Smooth muscle cell (in vitro differentiated cells): ENCODE measurements around the gene NBL1. TPM values are rescaled to one million over a fixed set of nuclear protein-coding genes. Genes with fewer than 3 reads are reported as not detected.

Experiments
- DNase-seq: peaks from one replicate; lab custom pipeline; 2025; ENCODE audit not compliant: unreplicated experiment; lab: John Stamatoyannopoulos, UW
- H2AFZ ChIP-seq: fragments of 200-600 bp; sonication (generic); 2 replicates; pipeline ENCODE4 v1.6.0; 2016; ENCODE audit warnings: antibody characterized with exemption, low read depth, mild to moderate bottlenecking
- H3F3A ChIP-seq: fragments of 200-600 bp; sonication (generic); 2 replicates; pipeline ENCODE4 v1.6.0; 2017; ENCODE audit warnings: antibody characterized with exemption, low read depth
- H3K27ac ChIP-seq: fragments of 200-600 bp; sonication (generic); 2 replicates; pipeline ENCODE4 v1.5.1; 2016; ENCODE audit warnings: low read depth, mild to moderate bottlenecking
- H3K27me3 ChIP-seq: fragments of 200-600 bp; sonication (generic); 2 replicates; pipeline ENCODE4 v1.6.1; 2016; ENCODE audit warnings: low read depth, mild to moderate bottlenecking
- H3K36me3 ChIP-seq: fragments of 200-600 bp; sonication (generic); 2 replicates; pipeline ENCODE4 v1.5.1; 2016; ENCODE audit warnings: low read depth
- H3K4me1 ChIP-seq: fragments of 200-600 bp; sonication (generic); 2 replicates; pipeline ENCODE4 v1.5.1; 2016; ENCODE audit warnings: low read depth
- H3K4me2 ChIP-seq: fragments of 200-600 bp; sonication (generic); 2 replicates; pipeline ENCODE4 v1.6.0; 2016; ENCODE audit warnings: mild to moderate bottlenecking
- H3K4me3 ChIP-seq: fragments of 200-600 bp; sonication (generic); 2 replicates; pipeline ENCODE4 v1.5.1; 2016; ENCODE audit warnings: mild to moderate bottlenecking
- H3K79me2 ChIP-seq: fragments of 200-600 bp; sonication (generic); 2 replicates; pipeline ENCODE4 v1.6.0; 2016; ENCODE audit warnings: low read depth, mild to moderate bottlenecking
- H3K9ac ChIP-seq: fragments of 200-600 bp; sonication (generic); 2 replicates; pipeline ENCODE4 v1.6.0; 2016; ENCODE audit warnings: low read depth
- H3K9me3 ChIP-seq: fragments of 200-600 bp; sonication (generic); replicated peaks from 2 replicates; pipeline ENCODE4 v1.5.1; 2016; ENCODE audit warnings: low read depth
- H4K20me1 ChIP-seq: fragments of 200-600 bp; sonication (generic); 2 replicates; pipeline ENCODE4 v1.6.0; 2016; ENCODE audit warnings: low read depth
- CTCF ChIP-seq: fragments of 200-600 bp; sonication (generic); IDR thresholded peaks from 2 replicates; pipeline ENCODE4 v1.5.1; 2017; ENCODE audit warnings: borderline replicate concordance, mild to moderate bottlenecking, antibody characterized with exemption; ENCODE audit not compliant: insufficient read depth, poor library complexity, severe bottlenecking
- WGBS: methylation state at CpG from one replicate; pipeline ENCODE4 v1.1.7; 2016; ENCODE audit warnings: low lambda C conversion rate; 5-methylcytosine and 5-hydroxymethylcytosine counted together
- polyA plus RNA-seq: library from polyadenylated mRNA; unstranded; fragments of >200 nt; fragmentation: Nextera tagmentation; extraction: Ambion mirVana; gene quantifications from 2 replicates; pipeline ENCODE4 v1.2.1, GENCODE V29; 2016
- total RNA-seq: library from RNA; depleted of rRNA; stranded (reverse); fragments of >200 nt; gene quantifications from 2 replicates; pipeline ENCODE4 v1.2.3, GENCODE V29; 2014

Gene NBL1
- total and polyA plus RNA-seq, 2 experiments from 2014 or later: 9.4 to 35.9 TPM

- Histone ChIP-seq H3F3A (no peaks in the 10 kb centered on the region), H3K27me3 (no peaks in the 10 kb centered on the region), H3K79me2 (no peaks in the 10 kb centered on the region), H3K36me3 (no peaks in the 10 kb centered on the region), H3K4me3 (no peak overlapping the region), H2AFZ (no peak overlapping the region), H3K27ac (no peak overlapping the region), H4K20me1 (no peaks in the 10 kb centered on the region), H3K9ac (no peak overlapping the region), H3K4me2 (no peak overlapping the region), H3K4me1 (no peaks in the 10 kb centered on the region), H3K9me3 (no peaks in the 10 kb centered on the region)
- DNase-seq: no peak
- 92% methylated on average over 19 of the region's 19 CpGs for WGBS
- TF ChIP-seq CTCF: no peak
These were observed 44.1 kb downstream of the NBL1 start for GRCh38 chr1:19688041-19688842.

DNA sequence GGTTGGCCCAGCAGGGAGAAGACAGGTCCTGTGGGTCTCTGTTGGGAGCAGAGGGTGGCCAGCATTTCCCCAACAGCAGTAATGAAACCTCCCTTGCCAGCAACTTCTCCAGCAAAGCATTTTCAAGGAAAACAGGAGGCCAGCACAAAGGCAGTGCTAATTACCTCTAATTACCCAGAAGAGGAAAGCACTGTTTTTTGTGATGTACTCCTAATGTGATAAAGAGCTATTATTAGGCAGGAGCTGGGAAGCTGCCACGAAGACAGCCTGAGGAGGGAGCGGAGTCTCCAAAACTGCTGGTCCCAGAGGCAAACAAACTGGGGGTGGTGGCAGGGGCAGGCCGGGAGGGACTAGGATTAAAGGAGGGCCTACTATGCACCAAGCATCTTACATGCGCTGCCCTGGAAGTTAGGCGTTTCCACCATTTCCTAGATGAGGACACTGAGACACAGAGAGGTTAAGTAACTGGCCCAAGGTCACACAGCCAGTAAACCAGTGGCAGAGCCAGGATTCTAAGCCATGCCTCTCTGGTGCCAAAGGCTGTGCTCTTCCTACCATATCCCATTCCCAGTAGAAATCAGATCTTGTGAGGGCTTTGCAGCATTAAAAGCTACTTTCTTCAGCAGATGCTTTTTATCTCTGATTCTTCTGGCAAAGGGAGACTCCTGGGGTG, 45.1 kb downstream of the NBL1 start:
- Histone ChIP-seq H3K4me3 (no peak overlapping the region), H3K79me2 (no peaks in the 10 kb centered on the region), H3K27me3 (no peaks in the 10 kb centered on the region), H4K20me1 (no peaks in the 10 kb centered on the region), H3K4me2 (no peak overlapping the region), H3F3A (no peaks in the 10 kb centered on the region), H3K4me1 (no peaks in the 10 kb centered on the region), H3K27ac (no peak overlapping the region), H3K9ac (no peak overlapping the region), H3K36me3 (no peaks in the 10 kb centered on the region), H2AFZ (no peak overlapping the region), H3K9me3 (no peaks in the 10 kb centered on the region)
- no peak for DNase-seq
- no peak for TF ChIP-seq CTCF
- 70% methylated on average over 5 of the region's 5 CpGs for WGBS

GRCh38 chr1:19689856-19690255, 45.7 kb downstream of the NBL1 start:
- Histone ChIP-seq H3K79me2 (no peaks in the 10 kb centered on the region), H2AFZ (no peak overlapping the region), H3K27ac (no peak overlapping the region), H3F3A (no peaks in the 10 kb centered on the region), H4K20me1 (no peaks in the 10 kb centered on the region), H3K9me3 (no peaks in the 10 kb centered on the region), H3K4me2 (no peak overlapping the region), H3K9ac (no peak overlapping the region), H3K27me3 (no peaks in the 10 kb centered on the region), H3K4me1 (no peaks in the 10 kb centered on the region), H3K4me3 (no peak overlapping the region), H3K36me3 (no peaks in the 10 kb centered on the region)
- no peak for DNase-seq
- no peak for TF ChIP-seq CTCF
- 91% methylated on average over 3 of the region's 3 CpGs for WGBS

DNA sequence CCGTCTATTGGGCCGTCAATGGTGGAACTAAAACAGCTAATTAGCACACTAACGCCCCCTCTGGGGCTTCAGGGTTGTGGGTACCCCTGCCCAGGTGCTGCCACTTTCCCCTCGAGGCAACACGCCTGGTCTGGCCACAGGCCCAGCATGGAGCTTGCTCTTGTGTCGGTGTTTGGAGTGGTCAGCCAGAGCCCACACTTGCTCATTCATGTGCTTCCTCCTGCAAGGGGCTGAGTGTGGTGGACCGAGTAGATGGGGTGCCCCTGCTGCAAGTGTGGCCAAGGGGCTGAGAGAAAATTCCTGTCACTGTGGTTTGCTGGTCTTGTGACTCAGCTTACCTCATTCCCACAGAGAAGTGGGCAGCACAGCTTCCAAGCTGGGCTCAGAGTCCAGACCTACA, 46.2 kb downstream of the NBL1 start:
- DNase-seq: no peak
- Histone ChIP-seq H3K4me2 (no peak overlapping the region), H4K20me1 (no peaks in the 10 kb centered on the region), H3K9me3 (no peaks in the 10 kb centered on the region), H3K36me3 (no peaks in the 10 kb centered on the region), H3K9ac (no peak overlapping the region), H3K79me2 (no peaks in the 10 kb centered on the region), H2AFZ (no peak overlapping the region), H3K27ac (no peak overlapping the region), H3K4me1 (no peaks in the 10 kb centered on the region), H3F3A (no peaks in the 10 kb centered on the region), H3K27me3 (no peaks in the 10 kb centered on the region), H3K4me3 (no peak overlapping the region)
- no peak for TF ChIP-seq CTCF
- 74% methylated on average over 7 of the region's 7 CpGs for WGBS
